ENCODE measurements around the gene ABAT.

The ABAT gene

DNA sequence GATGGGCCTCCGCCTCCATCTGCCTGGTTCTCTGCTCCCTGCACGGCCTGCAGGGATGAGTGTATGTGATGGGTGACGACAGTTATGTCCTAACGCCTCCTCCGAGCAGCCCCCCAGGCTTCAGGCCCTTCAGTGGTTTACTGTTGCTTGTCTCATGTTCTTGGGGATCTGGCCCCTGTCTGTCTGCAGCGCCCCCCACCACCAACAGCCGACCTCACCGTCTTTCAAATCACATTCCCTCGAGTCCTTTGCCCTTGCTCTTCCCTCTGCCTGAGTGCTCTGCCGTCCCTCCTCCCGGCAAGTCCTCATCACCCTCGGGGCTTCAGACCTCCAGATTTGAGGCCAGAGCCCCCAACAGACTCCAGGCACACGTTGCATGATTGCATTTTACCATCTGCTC, 34.7 kb upstream of the ABAT start:
- TF ChIP-seq, protein P1, sequence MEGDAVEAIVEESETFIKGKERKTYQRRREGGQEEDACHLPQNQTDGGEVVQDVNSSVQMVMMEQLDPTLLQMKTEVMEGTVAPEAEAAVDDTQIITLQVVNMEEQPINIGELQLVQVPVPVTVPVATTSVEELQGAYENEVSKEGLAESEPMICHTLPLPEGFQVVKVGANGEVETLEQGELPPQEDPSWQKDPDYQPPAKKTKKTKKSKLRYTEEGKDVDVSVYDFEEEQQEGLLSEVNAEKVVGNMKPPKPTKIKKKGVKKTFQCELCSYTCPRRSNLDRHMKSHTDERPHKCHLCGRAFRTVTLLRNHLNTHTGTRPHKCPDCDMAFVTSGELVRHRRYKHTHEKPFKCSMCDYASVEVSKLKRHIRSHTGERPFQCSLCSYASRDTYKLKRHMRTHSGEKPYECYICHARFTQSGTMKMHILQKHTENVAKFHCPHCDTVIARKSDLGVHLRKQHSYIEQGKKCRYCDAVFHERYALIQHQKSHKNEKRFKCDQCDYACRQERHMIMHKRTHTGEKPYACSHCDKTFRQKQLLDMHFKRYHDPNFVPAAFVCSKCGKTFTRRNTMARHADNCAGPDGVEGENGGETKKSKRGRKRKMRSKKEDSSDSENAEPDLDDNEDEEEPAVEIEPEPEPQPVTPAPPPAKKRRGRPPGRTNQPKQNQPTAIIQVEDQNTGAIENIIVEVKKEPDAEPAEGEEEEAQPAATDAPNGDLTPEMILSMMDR (IDR thresholded peaks at IDR 0.05), result no peak
- no peak for DNase-seq
- Histone ChIP-seq H3K27me3 (no peaks in the 10 kb centered on the region), H3K27ac (no peak overlapping the region), H3K4me1 (no peaks in the 10 kb centered on the region), H3K9me3 (no peaks in the 10 kb centered on the region), H3K4me3 (no peak overlapping the region), H3K36me3 (peaks cover 83 to 92% (median 92%) of the 10 kb centered on the region in 3 donors)
- intact Hi-C loops (cut with DNase I; ENCODE audit: low total_unique reads), result no loop called here

DNA sequence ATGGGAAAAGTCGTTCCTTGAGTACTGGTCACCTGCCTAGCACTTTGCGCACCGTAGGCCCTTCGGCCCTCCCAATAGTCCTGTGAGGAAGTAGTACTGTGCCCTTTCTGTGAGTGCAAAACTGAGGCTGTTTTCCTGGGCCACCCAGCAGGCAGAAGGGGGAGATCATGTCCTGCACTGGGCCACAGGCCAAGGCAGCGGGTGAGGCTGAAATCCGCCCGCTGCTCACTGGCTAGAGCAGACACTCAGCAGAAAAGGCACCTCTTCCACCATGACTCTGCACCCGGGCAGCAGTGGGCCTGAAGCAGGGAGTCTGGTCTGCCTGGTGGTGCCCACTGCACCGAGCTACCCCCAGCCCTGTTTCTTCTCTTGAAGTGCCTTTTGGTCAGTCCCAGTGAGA, 32.7 kb upstream of the ABAT start:
- H3K4me3 ChIP-seq, result no peak overlapping the region
- TF ChIP-seq, protein P1 (IDR thresholded peaks at IDR 0.05), result no peak
- no peak for DNase-seq
- no peak overlapping the region for H3K27ac ChIP-seq
- no peaks in the 10 kb centered on the region for H3K27me3 ChIP-seq
- H3K9me3 ChIP-seq, result no peaks in the 10 kb centered on the region
- no peaks in the 10 kb centered on the region for H3K4me1 ChIP-seq
- intact Hi-C loops (cut with DNase I; ENCODE audit: low total_unique reads), result no loop called here
- peaks cover 87 to 94% (median 91%) of the 10 kb centered on the region in 3 donors for H3K36me3 ChIP-seq

DNA sequence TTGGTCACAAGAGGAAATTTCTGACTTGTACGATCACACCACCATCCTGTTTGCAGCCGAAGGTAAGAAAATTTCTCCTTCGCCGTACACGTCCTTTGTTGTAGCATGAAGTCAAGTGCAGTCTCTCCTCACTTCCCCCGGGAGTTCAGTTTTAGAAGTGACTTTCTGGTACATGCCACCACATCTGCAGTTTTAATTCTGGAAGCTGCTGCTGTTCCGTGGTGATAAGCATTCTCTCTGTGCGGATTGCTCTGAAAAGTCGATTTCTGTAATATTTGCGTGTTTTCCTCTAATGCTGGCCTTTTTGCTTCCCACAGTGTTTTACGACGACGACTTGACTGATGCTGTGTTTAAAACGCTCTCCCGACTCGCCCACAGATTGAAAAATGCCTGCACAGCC, 32.3 kb upstream of the ABAT start:
- H3K9me3 ChIP-seq, result no peaks in the 10 kb centered on the region
- peaks cover 88 to 94% (median 91%) of the 10 kb centered on the region in 3 donors for H3K36me3 ChIP-seq
- TF ChIP-seq, protein P1 (IDR thresholded peaks at IDR 0.05), result no peak
- no peaks in the 10 kb centered on the region for H3K4me1 ChIP-seq
- H3K27me3 ChIP-seq, result no peaks in the 10 kb centered on the region
- H3K27ac ChIP-seq, result no peak overlapping the region
- no peak overlapping the region for H3K4me3 ChIP-seq
- DNase-seq, result no peak
- intact Hi-C loops (cut with DNase I; ENCODE audit: low total_unique reads), result no loop called here

DNA sequence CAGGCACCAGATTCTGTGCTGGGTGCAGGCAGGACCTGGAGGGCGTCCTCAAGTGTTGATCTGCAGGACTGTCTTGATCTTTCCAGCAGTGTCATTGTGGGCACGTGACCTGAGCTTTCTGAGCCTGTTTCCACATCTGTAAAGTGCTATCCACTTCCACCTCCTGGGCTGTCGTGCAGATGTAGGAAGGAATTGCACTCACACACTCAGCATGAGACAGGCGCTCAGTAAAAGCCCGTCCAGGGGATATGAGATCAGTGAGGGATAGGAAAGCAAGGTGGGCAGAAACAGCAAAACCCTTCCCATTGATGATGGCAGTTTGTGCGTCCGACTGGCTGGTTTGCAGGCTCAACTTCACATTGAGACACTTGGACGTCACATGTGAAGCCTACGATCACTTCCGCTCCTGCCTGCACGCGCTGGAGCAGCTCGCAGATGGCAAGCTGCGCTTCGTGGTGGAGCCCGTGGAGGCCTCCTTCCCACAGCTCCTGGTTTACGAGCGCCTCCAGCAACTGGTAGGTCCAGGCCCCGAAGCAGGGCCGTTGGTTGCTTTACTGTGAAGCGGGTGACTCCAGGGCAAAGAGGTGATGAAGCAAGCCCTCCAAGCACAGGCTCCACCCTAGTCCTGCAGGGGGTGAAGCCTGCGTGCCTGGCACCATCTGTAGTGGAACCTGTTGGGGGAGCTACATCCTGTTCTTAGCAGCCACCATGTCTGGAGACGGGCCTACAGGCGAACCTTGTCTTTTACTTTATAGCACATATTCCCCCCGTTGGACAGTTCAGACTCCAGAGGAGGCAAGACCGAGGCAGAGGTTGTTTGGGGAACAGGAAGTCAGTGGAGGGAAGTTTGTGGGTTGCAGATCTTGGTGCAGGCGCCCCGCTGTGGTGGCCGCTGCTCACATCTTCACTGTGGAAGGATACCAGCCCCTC, 29.9 kb upstream of the ABAT start:
- Histone ChIP-seq H3K27me3 (no peaks in the 10 kb centered on the region), H3K36me3 (peaks cover 77 to 89% (median 83%) of the 10 kb centered on the region in 3 donors), H3K9me3 (no peaks in the 10 kb centered on the region), H3K27ac (no peak overlapping the region), H3K4me3 (no peak overlapping the region), H3K4me1 (no peaks in the 10 kb centered on the region)
- TF ChIP-seq, protein P1 (IDR thresholded peaks at IDR 0.05), result no peak
- DNase-seq, result peak in 1 of 2 donors; percentile 42
- intact Hi-C loops (cut with DNase I; ENCODE audit: low total_unique reads), result no loop called here

DNA sequence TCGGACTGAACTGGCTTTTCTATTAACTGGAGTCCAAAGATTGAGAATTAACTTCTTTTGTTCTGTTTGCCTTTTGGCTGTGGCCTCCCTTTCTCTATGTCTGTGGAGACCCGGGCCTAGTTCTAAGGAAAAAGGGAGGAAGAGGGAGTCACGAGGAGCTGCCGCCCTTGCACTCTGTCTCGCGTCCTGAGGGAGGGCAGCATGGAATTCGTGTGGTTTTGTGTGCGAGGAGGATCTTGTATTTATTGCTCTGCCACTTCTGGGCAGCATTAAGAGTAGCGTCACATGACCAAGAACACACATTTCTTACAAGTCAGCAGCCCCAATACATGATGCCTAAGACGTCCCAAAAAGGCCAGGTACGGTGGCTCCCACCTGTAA, 29.3 kb upstream of the ABAT start:
- TF ChIP-seq, protein P1 (IDR thresholded peaks at IDR 0.05), result no peak
- Histone ChIP-seq H3K36me3 (peaks cover 70 to 83% (median 77%) of the 10 kb centered on the region in 3 donors), H3K27me3 (no peaks in the 10 kb centered on the region), H3K9me3 (no peaks in the 10 kb centered on the region), H3K4me1 (no peaks in the 10 kb centered on the region), H3K27ac (no peak overlapping the region), H3K4me3 (no peak overlapping the region)
- intact Hi-C loops (cut with DNase I; ENCODE audit: low total_unique reads), result no loop called here
- no peak for DNase-seq

Data from tibial artery (tissue), 4 donors.